Ammon's horn (tissue), 1 donor: ENCODE data around the gene TRMT11.
A peak's percentile ranks its signal among the peaks of the same experiment; 100 is the strongest.
"Not testable (repeated sequence)": the region's sequence is repeated elsewhere in the genome, so short reads cannot be mapped to it uniquely, and the experiment has no call there.

Source experiments
- DNase-seq: peaks from one replicate; pipeline ENCODE4 v3.0.0-alpha.2; 2016; ENCODE audit warnings: low spot score

The TRMT11 gene

DNA sequence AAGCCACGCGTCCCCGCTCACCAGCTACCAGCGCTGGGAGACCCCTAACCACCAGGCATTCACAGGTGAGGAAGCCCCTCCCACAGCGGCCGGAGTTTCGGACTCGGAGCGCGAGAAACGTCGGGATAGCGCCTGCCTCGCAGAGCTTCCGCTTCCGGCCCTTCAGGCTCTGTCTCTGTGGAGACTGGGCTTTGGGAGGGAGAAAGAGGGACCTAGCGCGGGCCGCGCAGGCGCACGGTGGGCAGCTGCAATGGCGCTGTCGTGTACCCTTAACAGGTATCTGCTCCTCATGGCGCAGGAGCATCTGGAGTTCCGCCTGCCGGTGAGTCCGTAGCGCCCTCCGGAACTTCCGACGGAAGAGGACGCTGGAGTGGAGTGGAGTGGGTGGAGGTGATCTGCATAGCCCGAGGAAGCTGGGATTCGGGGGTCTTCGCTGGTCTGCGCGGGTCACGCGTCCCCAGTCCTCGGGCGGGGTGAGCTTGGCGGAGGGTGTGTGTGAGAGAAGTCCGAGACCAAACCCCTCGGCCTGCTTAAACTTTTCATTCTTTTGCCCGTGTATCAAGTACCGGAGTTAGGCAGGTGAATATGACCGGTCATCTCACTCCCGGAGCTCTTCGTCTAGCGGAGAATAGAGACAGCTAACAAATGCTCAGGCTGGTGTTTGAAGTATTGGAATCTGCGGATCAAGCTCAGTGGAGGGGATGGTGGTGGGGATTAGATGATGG, at the start of gene TRMT11:
TRMT11 (plus strand) TSS at position 240 of the 725 bp plus-strand sequence; CDS start at position 251, 11 bp downstream.
- DNase-seq = peak; percentile 92

DNA sequence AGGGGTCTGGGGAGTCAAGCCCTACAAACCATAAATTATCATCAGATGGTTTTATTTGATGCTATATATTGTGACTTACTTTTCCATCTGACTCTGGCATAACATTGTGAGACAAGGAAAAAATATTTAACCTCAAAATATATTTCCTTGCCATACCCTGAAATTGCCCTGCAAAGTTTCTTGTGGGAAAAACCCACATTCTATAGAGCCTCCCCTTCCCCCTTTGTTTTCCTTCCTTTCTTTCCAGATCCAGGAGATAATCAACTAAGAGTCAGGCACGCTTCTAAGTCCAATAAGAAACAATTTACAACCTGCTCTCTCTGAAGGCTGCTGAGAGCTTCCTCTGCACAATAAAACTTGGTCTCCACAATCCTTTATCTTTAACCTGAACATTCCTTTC, 47.3 kb upstream of the TRMT11 start:
- DNase-seq = no peak

DNA sequence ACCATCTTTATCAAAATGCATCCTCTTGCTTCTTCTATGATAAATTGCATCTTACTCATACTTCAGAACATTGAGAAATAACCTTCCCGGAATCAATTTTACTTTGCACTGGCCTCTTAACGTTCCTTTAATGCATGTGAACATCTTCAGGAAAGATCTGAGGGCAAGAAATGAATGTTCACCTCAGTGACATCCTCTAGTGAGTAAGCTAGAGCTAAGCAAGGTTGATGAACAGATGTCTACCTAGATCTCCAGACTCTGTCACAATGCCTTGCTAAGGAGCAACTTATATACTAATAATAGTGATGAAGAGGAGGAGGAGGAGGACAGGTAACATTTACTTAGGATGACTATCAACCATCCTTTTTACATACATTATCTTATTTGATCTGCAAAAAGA, 46.5 kb upstream of the TRMT11 start:
- DNase-seq = no peak

DNA sequence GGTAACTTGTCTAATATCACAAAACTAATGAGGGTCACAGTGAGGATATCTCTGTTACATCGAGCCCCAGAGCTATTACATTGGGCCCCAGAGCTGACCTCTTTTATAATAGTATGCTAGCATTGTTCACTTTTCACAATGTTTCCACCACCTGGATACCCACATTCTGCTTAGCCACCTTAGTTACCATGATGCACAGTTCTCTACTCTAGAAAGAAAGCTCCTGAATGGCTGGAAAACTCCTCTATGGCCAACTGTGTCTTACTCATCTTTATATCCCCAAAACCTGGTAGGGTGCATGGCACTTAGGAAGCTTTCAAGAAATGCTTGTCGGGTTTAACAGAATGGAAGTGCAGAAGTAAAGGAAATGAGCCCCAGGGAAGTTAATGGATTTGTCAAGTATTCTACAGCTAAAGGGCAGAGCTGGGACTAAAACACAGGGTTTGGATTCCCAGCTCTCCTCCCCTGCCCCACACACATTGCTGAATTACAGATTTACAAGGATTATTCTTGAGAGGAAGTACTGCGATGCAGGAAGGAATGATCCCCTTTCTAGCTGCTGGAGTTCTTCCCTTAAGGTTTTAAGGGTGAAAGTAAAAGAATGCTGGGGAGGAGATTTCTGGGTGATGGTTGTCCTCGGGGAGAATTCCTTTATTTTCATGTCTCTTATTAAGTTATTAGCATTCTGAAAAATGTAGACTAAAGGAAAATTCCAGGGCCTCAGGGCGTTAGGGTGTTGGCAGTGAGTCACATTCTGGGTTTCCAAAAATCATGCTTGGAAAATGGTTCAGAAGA, 45.9 kb upstream of the TRMT11 start:
- DNase-seq = no peak

DNA sequence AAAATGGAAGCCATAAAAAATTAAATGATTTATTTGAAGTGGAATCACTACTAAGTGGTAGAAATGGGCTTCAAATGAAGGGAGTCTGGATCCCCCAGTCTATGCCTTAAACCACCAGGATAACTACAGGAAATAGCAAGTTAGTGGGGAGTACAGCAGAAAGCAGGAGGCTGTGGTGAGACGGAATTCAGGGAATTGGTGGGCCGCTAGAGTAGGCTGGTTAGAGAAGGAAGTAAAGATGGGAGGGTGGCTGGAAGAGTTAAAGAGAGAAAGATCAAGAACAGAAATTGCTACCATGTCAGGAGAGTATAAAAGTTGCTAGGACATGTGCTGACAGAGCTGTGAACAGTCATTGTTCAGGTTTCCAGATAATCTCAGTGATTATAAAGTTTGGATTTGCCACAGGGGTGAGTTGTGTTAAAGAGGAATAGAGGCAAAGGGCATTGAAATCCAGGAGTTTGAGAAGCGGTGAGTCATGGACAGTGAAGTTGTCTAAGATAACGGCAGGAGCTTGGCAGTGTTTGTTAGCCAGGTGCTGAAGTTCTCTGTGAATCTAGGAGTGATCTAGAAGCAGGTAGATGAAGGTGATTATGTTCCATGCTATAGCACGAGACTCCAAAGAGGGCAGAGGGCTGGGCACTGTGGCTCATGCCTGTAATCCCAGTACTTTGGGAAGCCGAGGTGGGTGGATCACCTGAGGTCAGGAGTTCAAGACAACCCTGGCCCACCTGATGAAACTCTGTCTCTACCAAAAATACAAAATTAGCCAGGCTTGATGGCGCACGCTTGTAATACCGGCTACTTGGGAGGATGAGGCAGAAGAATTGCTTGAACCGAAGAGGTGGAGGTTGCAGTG, 43.4 kb upstream of the TRMT11 start:
- DNase-seq = no peak

DNA sequence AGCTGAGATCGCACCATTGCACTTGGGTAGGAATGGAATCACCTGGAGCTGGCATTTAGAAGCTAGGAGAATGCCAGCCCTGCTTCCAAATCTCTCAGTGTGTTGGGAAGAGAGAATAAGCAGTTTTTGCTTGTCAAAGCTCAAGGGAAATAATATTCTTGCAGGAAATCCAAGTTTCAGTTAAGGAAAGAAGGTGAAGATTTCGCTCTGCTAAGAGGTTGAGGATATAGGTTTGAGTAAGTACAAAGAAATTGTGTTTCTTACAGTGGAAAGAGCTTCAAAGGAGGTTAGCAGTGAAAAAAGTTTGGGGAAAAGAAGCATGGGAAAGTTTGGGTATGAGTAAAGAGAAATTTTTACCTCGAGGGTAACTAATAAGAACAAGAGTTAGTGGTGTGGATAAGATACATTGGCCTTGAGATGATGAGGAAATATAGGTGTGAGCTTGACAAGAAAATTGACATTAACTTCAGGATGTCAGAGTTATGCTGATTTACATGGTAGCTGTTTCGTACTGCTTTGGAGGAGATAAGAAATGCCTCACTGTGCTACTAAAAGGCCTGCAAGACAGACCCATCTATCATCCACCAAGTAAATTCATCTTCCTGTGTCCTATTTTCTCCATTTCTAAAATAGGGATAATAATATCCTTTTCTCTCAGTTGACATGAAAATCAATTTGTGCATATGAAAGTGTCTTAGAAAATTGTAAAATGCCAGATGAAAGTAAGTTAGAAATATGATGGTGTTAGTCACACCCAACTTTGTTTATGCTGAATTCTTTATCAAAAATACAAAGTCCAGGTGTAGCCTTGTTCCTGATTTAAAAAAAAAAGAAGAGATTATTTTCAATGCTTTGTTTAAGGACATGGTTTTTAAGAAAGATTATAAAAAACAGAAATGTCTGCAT, 42.6 kb upstream of the TRMT11 start:
- DNase-seq = no peak

DNA sequence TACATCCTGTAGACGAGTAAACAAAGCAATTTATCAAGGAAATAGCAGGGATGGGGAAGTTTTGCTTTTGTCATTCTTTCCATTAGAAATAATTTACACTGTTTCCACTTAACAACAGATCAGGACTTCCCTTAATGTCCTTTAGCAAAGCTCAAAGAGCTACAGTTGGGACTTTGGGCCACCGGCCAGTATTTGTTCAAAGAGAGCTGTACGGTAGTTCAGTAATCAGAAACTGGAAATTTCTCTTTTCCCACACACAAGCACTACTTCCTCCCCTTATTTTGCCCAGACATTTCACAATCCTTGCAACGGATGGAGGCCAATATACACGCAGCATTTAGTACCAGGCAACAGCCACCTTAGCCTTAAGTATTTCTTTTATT, 41.9 kb upstream of the TRMT11 start:
- DNase-seq = peak; percentile 76

DNA sequence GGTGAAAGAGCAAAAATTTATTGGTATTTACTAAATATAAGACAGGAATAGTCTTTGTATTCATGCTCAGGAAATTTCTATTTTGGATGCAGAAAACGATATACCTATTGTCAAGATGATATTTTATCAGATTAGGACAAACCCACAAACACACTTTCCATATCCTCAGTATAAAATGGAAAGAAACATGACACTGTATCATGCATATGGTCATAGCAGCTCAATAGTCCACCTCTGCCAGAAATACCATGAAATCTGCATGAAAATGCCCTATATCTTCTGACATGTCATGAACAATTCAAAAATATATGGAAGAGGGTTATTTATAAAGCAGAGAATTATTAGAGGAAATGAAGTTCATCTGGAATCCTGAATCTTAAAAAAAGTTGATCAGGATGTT, 41.4 kb upstream of the TRMT11 start:
- DNase-seq = no peak

DNA sequence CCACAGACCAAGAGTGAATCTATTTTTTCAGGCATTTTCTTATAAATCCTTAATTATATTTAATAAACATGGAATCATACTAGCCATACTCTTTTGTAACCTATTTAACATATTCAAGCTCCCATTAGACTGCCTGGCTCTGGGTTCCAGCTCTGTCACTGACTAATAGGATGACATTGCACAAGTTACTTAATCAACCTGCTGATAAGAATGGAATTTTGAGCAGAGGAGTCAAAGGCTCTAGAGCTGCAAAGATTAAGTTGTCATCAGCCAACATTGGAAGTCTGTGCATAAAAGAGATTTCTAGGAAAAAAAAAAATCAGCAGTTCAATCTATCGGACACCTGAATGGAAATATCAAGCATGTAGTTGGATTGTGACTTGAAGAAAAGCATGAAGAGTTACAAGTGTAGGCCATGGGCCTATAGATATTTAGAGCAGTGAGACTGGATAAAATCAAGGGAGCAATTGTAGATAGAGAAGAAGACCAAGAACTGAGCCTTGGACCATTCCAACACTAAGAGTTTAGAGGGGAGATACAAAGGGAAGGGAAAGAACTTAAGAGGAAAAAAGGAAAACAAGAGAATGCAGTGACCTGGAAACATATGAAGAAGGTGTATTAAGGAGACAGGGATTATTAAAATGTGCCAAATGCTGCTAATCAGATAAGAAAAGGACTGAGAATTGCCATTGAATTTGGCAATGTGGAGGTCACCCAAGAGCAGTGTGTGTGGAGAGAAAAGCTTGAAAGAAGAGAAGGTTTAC, 40.8 kb upstream of the TRMT11 start:
- DNase-seq = no peak

DNA sequence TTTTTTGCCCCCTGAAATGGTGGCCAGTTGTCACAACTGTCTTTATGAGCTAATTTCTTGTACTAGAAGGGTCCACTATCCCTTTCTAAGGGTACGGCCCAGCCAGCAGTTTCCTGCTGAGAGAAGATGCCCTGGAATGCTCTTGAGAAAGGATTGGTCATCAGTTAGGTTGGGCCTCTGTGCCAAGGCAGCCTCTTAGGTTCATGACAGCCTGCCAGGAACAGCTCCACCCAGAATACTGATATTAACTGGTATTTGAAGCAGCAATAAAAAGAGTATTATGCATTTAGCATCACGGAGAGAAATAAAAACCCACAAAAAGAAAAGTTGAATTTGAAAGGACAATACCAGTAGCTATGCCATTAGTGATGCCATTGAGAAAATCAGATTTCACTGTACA, 38.7 kb upstream of the TRMT11 start:
- no peak for DNase-seq

DNA sequence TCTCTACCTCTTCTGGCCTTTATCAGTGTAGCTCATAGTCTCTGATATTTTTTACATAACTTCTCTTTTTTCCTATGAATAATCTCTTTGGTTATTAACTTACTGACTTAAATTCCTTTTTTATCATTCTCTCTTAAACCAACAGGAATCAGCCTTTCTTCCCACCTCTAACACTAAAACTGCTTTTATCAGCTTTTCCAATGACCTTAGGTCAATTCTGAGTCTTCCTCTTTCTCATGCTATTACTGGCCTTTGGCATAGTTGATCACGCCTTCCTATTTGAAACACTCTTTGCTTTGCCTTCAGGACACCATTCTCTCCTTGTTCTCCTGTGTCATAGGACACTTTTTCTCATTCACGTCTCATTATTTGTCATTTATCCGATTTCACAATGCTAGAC, 37.9 kb upstream of the TRMT11 start:
- DNase-seq = peak; percentile 23

DNA sequence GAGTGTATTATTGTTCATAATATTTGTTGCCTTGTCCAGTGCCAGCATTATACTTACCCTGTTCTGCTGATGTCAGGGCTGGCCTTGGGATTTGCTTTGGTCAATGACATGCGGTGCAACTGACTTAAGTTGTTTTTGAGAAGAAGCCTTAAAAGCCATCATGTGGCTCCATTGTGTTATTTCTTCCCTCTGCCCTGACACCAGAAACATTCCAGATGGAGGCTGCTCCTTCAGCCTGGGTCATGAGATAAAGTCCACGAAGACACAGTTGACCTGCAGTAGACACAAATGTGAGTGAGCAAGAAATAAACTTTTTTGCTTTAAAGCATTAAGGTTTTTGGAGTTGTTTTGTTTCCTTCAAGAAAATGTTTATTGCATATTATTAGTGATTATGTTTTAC, 37.3 kb upstream of the TRMT11 start:
- no peak for DNase-seq

DNA sequence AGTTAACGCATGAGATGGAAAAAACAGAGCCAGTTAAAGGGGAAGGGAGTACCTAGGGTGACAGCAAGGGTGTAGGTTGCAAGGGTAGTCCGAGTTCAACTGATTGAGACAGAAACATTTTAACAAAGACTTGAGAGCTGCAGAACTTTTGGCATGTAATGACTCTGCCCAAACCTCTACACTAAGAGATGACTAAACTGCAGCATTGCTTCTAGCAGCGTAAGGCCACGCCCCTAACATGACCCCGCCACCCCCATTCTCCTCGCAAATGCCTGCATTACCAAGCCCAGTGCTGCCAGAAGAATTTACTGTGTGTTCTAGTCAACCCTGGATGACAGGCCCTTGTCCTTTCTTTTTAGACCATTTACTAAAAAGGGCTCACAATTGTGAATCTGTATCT, 36.0 kb upstream of the TRMT11 start:
- no peak for DNase-seq

DNA sequence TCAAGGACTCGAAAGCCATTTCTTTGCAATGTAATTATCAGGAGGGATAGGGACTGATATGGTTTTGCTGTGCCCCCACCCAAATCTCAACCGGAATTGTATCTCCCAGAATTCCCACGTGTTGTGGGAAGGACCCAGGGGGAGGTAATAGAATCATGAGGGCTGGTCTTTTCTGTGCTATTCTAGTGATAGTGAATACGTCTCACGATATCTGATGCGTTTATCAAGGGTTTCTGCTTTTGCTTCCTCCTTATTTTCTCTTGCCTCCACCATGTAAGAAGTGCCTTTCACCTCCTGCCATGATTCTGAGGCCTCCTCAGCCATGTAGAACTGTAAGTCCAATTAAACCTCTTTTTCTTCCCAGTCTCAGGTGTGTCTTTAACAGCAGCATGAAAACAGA, 35.6 kb upstream of the TRMT11 start:
- DNase-seq = not testable (repeated sequence)

DNA sequence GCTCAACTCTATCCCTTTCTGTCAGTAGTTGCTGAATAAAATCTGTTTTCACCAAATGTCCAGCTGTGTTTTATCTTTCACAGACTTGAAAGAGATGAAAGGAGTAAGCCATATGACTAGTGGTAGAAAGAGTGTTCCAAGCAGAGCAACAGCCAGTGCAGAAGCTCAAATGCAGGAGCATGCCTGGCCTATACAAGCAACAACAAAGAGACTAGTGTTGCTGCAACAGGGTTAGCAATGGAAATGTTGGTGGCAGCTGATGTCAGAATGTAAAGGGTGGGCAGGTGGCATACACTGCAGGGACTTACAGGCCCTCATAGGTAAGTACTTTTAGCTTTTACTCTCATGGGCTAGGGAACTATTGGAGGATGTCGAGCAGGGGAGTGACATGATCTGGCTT, 35.0 kb upstream of the TRMT11 start:
- DNase-seq = no peak

DNA sequence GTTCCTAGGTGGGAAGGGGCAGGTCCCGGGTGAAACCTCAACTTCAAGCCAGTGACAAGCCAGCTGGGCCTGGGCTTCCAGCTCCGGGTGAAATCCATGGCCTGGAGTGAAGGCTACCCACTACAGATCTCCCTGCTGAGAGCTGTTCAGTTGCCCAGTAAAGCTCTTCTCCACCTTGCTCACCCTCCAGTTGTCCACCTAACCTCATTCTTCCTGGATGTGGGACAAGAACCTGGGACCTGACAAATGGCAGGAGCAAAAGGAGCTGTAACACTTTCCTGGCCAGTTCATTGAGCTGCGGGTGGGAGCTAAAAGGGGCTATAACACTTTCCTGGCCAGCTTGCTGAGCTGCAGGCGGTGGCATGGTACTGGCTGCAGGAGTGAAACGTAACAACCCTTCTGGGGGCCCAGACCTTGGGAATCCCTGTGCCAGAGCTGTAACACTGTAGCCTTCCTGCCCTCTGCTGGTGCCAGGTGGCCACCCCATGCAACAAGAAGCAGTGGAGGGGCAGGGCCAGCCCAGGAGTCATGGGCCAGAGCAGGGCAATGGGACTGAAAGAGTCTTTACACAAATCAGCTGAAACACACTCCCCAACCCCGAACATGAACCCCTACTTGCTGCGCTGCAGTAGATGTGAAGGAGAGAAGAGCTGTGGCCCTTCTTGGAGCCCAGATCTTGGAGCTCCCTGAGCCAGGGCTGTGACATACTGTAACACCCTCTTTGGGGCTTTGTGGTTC, 33.4 kb upstream of the TRMT11 start:
- DNase-seq = no peak

DNA sequence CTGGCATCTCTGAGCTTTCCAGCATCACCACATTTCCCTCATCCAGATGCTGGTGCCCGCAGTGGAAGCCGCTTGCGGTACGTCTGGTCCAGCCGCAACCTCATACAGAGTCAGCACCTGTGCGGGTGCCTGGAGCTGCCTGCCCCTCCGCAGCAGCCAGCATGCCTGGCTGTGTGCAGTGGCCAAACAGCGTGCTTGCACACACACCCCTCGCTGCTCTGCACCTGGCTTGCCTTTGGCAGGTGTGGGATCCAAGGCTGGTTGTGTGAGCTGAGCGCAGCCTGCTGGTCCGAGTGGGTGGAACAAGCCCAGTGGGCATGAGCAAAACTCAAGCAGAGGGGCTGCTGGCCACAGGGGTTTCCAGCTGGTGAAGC, 32.9 kb upstream of the TRMT11 start:
- no peak for DNase-seq

DNA sequence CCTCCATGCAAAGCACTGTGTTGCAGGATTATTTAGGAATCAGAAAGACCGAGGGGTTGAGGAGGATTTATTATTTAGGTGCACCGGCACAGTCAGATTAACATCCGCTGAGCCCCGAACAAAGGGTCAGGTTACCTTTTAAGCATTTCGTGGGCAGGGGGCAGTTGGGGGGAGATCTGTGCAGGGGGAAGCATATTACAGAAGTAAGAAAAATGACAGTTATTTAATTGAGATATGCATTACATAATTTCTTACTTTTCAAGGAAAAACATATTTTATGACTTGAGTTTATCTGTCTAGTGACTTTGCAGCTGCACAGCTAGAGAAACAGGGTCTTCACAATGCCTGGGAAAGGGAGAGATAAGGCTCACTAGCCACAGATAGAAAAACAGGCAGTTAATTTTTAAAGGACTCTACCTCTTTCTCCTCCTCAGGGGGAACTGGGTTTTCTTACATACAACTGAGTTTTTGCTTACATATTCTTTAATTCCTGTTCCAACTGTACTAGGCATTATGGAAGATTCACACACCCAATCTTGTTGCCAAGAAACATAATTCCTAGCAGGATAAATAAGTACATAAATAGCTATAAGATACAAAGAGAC, 31.5 kb upstream of the TRMT11 start:
- no peak for DNase-seq

DNA sequence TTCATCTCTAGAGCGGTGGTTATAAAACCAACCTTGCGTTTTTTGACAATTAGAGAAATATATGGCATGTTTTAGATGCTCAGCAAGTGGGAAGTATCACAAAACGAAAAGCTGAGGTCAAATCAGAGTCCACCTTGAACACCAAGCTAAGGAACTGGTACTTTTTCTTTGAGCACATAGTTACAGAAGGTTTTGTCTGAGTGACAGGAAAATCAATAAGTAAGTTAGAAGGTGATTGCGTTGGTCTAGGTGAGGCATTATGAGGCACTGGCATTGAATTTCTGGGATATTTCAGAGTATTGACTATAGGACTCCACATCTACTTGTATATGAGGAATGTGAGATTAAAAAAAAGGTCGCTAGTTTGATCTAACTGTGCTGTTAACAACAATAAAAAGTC, 30.4 kb upstream of the TRMT11 start:
- DNase-seq = no peak
